GM12873 (cell line): ENCODE data around the gene ADGRF1.

Source experiments
- TF ChIP-seq, protein P1 (sequence below): IDR thresholded peaks from 2 replicates; pipeline ENCODE4 v1.5.1; 2012; ENCODE audit warnings: low read depth, mild to moderate bottlenecking, moderate library complexity, low read length, control low read depth; ENCODE audit not compliant: insufficient read depth; ENCODE audit errors: missing control alignments

The ADGRF1 gene

DNA sequence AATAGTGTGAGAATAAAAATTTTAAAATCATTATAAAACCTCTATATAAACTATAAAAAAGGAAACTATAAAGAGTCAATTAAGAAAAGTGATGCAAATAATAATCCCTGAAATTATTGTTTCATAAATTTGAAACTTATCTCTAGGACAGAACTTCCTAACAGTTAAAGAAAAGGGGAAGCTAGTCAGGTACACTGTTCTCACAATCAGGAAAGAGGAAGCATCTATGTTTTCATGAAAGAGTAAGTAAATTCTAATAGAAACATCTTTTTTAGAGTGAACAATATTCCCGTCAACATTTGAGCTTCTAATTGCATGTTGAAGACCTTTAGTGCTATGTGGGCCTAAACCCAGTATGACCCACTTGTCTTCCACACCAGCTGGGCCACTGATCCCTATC, 1.2 kb upstream of the ADGRF1 start:
- TF ChIP-seq, protein P1, sequence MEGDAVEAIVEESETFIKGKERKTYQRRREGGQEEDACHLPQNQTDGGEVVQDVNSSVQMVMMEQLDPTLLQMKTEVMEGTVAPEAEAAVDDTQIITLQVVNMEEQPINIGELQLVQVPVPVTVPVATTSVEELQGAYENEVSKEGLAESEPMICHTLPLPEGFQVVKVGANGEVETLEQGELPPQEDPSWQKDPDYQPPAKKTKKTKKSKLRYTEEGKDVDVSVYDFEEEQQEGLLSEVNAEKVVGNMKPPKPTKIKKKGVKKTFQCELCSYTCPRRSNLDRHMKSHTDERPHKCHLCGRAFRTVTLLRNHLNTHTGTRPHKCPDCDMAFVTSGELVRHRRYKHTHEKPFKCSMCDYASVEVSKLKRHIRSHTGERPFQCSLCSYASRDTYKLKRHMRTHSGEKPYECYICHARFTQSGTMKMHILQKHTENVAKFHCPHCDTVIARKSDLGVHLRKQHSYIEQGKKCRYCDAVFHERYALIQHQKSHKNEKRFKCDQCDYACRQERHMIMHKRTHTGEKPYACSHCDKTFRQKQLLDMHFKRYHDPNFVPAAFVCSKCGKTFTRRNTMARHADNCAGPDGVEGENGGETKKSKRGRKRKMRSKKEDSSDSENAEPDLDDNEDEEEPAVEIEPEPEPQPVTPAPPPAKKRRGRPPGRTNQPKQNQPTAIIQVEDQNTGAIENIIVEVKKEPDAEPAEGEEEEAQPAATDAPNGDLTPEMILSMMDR, result no peak

DNA sequence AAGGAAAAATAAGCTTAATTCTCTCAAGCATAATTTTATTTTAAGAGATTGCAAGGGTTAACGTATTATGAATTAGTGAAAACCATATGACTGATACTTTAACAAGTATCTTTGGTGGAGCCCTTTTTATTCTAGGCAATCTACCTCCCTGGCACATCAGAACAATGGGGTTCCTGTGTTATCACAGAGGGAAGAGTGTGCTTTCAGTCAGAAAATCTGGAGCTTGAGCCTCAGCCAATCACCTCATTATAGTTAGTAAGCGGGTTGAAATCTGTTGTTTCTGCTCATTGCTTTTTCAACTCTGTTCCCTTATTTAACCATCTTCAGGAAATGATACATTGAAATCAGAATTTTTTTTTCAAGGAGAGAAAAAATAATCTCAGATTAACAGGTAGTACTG, 391 bp downstream of the ADGRF1 start:
- TF ChIP-seq, protein P1, result no peak

DNA sequence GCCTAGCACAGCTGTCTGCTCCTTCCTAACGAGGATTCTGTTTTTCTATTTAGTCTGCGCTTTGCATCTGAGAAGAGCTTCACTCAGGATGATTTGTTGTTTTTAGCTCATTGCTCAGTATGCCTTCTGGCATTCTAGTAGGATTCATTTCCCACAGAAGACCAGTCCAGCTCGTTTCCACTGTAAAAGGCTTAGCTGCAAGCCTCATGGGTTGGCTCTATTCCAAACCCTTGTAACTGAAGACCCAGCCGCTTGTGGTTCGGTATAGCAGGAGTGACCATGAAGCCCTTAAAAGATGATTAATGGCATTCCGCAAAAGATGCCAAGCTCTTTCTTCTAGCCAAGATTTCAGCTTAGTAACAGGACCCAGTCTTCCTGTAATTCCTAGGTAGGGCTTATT, 7.2 kb downstream of the ADGRF1 start:
- TF ChIP-seq, protein P1, result no peak

DNA sequence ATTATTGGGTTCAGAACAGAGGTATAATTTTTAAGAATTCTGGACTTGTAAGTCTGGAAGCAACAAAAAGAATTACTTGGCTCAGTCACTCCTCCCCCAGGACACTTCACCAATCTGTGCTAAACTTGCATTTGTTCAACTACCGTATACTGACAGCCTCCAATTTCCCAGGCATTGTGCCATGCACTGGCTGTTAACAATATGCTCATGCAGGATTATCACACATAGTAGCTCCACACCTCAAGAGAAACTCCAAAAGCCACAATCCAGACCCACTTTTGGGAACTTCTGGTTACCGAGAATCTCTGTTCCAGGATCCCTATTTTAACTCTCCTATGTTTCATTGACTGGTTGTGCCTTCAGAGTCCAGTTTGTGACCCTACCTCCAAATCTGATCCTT, 7.7 kb downstream of the ADGRF1 start:
- TF ChIP-seq, protein P1, result no peak

DNA sequence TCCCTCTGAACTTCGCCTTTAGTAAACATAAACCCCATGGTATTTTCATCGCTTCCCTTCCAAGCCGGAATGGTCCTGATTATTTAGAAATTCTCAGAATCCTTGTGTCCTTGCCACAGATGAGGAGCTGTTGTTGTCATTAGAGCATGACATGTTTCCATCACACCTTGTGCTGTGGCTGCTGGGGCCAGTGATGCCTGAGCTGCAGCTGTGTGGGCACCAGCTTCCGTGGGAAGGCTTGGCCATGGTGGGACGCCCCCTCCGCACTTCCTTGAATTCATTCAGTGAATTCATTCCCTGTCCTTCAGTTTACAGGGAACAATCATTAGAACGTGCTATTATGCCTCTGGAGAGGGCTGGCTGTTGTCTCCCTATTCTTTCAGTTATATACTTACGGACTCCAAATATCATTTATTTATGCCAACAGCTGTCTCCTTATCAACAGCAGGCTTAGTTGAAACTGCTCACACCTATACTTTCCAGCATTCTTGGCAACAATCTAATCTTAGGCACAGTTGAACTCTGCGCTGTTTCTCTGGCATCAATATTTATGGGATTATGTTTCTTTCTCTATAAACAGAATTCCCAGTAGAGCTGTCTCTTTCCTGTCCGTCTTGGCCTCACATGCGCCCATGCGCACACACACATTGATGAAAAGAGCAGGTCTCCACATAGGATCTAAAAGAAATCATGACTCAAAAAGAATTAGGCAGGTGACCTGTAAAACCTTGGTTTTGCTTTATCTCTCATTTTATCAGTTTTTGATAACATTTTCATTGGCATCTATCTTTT, 9.0 kb downstream of the ADGRF1 start:
- TF ChIP-seq, protein P1, result no peak

DNA sequence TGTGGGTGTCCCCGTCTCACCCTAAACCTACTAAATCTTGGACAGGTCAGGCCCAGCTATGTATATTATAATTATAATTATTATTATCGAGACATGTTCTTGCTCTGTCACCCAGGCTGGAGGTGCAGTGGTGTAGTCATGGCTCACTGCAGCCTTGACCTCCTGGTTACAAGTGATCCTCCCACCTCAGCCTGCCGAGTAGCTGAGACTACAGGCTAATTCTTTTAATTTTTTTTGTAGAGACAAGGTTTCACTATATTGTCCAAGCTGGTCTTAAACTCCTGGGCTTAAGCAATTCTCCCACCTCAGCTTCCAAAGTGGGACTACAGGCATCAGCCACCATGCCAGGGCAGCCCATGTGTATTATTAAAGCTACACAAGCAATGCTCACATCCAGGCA, 10.5 kb downstream of the ADGRF1 start:
- TF ChIP-seq, protein P1, result no peak

DNA sequence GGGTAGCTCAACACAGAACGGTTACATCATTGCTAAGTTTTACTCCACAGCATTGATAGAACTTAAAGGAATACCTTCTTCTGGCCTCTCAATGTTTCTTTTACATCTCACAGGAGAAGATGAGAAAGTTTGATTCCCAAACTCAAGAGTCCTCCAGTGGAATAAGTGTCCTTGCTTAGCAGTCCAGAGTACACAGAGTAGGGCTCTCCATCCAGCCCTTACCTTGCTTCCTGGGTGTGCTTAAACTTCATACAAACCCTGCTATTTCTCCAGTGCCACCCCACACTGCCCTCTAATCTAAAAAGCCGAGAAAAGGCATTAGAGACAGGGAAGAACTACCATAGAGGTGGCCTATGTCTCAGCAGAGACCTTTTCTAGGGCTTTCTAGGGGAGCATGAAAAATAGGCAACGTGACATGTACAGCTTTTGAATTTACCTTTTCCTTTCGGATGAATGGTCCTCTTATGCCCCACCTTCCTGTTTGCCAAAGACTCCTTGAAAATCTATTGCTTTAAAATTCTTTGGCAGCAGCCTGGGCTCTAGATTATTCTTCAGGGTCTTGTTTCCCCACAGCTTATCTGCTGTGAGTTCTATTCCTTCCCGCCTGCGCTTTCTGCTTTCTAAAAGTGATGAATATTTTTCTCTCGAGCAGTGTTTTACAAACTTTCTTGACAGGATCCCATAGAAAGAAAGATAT, 12.1 kb downstream of the ADGRF1 start:
- TF ChIP-seq, protein P1, result no peak
